ENCODE results near the gene CDH4. TPM values are rescaled to one million over a fixed set of nuclear protein-coding genes. Genes with fewer than 3 reads are reported as not detected.

CDH4 gene
- total RNA-seq, 2 donors from 2014 or later: 0.07 to 0.94 TPM

DNA sequence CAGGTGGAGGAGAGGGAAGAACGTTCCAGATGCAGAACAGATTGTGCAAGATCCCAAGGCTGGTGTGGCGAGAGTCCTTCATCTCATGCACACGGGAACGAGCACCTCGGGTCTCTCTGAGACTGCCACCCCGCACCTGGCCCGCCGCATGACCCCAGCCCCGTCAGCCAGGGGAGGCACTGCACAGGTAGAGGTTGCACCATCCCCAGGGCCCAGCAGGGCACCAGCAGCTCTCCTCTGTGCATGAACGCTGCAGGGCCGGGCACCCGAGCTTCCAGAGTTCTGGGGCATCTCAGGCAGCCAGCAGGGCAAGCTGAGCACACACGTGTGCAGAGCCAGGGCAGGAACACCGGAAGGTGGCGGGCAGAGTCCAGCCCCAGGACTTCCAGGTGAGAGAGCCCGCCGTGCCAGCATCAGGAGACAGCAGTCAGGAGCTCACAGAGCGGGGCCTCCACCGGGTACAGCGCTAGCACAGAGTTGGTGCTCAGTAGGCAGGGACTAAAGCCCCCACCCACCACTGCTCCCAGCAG lies 620.4 kb downstream of the CDH4 start:
- TF ChIP-seq, protein P1, sequence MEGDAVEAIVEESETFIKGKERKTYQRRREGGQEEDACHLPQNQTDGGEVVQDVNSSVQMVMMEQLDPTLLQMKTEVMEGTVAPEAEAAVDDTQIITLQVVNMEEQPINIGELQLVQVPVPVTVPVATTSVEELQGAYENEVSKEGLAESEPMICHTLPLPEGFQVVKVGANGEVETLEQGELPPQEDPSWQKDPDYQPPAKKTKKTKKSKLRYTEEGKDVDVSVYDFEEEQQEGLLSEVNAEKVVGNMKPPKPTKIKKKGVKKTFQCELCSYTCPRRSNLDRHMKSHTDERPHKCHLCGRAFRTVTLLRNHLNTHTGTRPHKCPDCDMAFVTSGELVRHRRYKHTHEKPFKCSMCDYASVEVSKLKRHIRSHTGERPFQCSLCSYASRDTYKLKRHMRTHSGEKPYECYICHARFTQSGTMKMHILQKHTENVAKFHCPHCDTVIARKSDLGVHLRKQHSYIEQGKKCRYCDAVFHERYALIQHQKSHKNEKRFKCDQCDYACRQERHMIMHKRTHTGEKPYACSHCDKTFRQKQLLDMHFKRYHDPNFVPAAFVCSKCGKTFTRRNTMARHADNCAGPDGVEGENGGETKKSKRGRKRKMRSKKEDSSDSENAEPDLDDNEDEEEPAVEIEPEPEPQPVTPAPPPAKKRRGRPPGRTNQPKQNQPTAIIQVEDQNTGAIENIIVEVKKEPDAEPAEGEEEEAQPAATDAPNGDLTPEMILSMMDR (IDR thresholded peaks at IDR 0.05): no peak
- H3K36me3 ChIP-seq: no peaks in the 10 kb centered on the region
- peaks cover 0 to 7% of the 10 kb centered on the region in 2 donors for H3K9me3 ChIP-seq
- DNase-seq (ENCODE audit: low spot score): no peak
- H3K27ac ChIP-seq: no peak overlapping the region
- H3K27me3 ChIP-seq: no peaks in the 10 kb centered on the region
- no peak overlapping the region for H3K4me3 ChIP-seq
- no peaks in the 10 kb centered on the region for H3K4me1 ChIP-seq

DNA sequence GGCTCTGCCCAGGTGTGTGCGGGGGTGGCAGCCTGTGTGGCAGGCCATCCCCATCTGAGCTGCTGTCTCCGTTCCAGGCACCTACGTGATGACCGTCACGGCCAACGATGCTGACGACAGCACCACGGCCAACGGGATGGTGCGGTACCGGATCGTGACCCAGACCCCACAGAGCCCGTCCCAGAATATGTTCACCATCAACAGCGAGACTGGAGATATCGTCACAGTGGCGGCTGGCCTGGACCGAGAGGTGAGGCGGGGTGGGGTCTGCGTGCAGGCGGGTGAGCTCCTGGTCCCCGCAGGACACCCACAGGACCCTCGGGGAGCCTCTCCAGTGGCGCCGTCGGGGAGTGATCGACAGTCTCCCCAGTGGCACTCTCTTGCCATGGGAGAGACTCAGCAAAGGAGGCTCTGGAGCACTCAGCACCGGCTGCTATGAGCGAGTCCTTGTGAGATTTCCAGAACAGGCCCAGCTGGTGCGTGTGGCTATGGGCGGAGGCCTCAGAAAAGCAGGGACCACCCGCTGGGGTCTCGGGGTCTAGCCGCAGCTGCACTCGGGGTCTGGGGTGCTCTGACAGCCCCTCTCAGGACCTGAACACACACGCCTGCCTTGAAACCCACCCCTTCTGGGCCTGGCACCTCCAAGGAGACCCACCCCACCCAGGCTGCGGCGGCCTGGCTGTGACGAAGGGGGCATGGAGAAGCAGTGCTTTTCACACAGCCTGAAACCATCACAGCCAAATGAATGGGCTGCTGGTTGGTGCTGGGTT lies 621.8 kb downstream of the CDH4 start:
- no peak for DNase-seq (ENCODE audit: low spot score)
- no peaks in the 10 kb centered on the region for H3K27me3 ChIP-seq

DNA sequence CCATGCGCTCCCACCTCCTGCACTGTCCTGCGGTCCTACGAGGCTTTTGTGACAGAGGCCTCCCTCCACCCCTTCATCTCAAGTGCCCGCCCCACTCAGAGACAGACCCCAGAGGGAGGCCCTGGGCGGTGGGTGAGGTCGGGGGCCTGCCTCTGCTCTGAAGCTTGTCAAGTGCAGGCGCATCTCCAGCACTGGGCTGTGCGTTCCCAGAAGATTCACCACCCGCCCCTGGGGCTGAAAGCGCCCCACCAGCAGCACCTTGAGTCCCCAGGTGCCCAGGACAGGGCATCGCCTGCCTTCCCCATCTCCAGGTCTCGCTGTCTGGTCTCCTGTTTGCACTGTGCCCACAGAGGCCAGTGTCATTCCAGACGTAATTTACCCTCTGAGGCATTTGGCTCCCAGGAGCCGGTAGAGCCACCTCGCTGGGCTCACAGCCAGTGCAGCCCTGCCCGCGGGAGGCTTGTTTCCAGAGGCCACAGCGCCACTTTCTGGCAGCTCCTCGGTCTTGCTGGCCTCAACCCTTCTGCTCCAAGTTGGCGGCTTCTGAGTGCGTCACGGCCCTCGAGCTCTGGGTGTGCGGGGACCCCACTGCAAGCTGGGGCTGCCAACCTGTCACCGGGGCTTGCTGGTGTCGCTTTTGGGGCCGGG lies 622.5 kb downstream of the CDH4 start:
- H3K9me3 ChIP-seq: peaks cover 0 to 7% of the 10 kb centered on the region in 2 donors
- no peak for DNase-seq (ENCODE audit: low spot score)
- TF ChIP-seq, protein P1 (IDR thresholded peaks at IDR 0.05): peak in 1 of 2 donors; percentile 11
- H3K4me3 ChIP-seq: no peak overlapping the region
- no peaks in the 10 kb centered on the region for H3K4me1 ChIP-seq
- H3K36me3 ChIP-seq: no peaks in the 10 kb centered on the region
- no peak overlapping the region for H3K27ac ChIP-seq
- H3K27me3 ChIP-seq: no peaks in the 10 kb centered on the region

More for the DNA sequence above, 621.8 kb downstream of the CDH4 start:
- TF ChIP-seq, protein P1 (IDR thresholded peaks at IDR 0.05): no peak
- peaks cover 0 to 7% of the 10 kb centered on the region in 2 donors for H3K9me3 ChIP-seq
- H3K36me3 ChIP-seq: no peaks in the 10 kb centered on the region
- no peaks in the 10 kb centered on the region for H3K4me1 ChIP-seq
- no peak overlapping the region for H3K27ac ChIP-seq
- no peak overlapping the region for H3K4me3 ChIP-seq

DNA sequence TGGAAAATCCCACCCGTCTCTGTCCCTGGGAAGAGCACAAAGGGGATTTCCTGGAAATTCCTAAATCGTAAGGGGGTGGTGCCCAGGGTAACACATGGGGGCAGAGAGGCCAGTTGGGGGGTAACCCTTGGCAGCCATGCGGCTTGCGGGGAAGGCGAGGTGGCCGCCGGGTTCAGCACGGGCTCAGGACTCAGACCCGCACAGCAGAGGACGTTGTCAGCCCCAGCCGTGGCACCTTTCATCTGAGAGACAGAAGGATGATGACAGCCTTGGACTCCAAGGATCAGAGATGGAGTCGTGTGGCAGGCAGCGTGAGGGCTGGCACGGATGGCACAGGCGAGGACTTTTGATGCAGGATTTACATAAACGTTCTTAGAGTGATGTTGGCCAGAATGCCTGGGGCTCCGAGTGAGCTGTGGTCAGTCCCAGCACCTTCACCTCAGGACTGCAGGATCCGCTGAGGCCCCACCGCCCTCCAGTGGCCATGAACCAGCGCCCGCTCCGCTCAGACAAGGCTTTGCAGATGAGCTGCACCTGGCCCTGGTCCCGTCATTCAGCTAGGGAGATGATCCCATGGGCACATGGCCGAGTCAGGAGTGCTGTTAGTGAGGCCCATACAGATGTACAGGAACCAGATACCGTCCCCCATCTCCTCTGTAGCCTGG lies 623.3 kb downstream of the CDH4 start:
- TF ChIP-seq, protein P1 (IDR thresholded peaks at IDR 0.05): no peak
- Histone ChIP-seq H3K27ac (no peak overlapping the region), H3K4me3 (no peak overlapping the region), H3K36me3 (no peaks in the 10 kb centered on the region), H3K9me3 (peaks cover 0 to 7% of the 10 kb centered on the region in 2 donors), H3K4me1 (no peaks in the 10 kb centered on the region), H3K27me3 (no peaks in the 10 kb centered on the region)
- no peak for DNase-seq (ENCODE audit: low spot score)

DNA sequence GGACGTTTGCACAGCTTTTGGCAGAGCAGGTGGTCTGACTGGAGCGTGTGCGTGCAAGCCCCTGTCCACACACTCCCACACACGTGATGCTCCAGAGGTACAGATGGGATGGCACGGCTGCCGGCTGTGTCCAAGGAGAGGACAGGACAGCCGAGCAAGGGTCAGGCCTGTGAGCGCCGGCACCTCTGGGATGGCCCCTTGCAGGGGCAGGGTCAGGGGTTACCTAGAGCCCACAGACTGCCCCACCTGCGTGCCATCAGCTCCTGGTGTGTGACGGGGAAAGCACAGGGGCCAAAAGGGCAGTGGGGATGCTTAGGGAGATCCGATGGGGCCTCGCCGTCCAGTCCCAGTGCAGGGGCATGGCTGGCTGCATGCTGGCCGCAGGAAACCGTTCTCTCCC lies 623.9 kb downstream of the CDH4 start:
- no peak for DNase-seq (ENCODE audit: low spot score)
- TF ChIP-seq, protein P1 (IDR thresholded peaks at IDR 0.05): no peak

More for the DNA sequence above, 623.9 kb downstream of the CDH4 start:
- Histone ChIP-seq H3K27me3 (no peaks in the 10 kb centered on the region), H3K9me3 (peaks cover 0 to 7% of the 10 kb centered on the region in 2 donors), H3K4me1 (no peaks in the 10 kb centered on the region), H3K36me3 (no peaks in the 10 kb centered on the region), H3K4me3 (no peak overlapping the region), H3K27ac (no peak overlapping the region)
